ENCODE data around the gene LRP2. TPM values are rescaled to one million over a fixed set of nuclear protein-coding genes. Genes with fewer than 3 reads are reported as not detected.

The LRP2 gene
- total RNA-seq, 1 experiment from 2014 or later = 0.59 TPM

DNA sequence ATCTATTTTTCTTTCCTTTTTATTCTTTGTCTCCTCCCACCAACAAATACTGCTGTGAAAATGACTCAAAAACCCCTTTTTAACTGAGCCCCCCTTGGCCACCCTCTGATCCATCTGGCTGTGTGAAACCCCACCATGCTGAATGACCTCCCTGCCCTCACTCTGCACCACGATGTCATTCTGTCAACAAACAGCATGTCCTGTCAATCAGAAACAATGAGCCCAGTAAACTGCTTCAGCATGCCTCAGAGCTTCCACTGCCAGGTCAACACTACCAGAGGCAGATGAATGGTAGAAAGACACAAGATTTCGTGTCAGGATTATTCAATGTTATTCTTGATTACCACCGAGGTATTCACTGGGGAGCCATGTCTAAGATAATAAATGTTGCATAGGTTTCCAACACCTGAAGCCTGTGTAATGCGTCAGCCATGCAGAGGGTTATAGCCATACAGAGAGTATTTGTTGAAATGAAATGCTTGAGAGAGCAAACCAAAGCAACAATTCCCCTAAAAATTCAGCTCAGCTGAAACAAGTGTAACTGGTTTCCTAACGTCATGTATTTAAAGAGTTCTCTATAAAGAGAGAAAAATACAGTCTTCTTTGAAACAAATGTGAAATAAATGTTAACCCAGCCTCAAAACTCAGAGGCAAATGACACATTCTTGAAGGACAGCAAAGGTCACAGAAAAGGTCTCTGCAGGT, 76.7 kb downstream of the LRP2 start:
- no peaks in the 10 kb centered on the region for H3K27me3 Mint-ChIP-seq (ENCODE audit: low read depth)
- ATAC-seq (no peak), DNase-seq (ENCODE audit: low spot score) (no peak)
- no peaks in the 10 kb centered on the region for H3K36me3 Mint-ChIP-seq
- no peak for TF ChIP-seq ELF4 (CRISPR knock-in tag; IDR thresholded peaks at IDR 0.05; ENCODE audit: low read depth)
- no peak for TF ChIP-seq ZNF317 (CRISPR knock-in tag; IDR thresholded peaks at IDR 0.05; ENCODE audit: borderline replicate concordance, low read depth)
- TF ChIP-seq RELA (CRISPR knock-in tag; IDR thresholded peaks at IDR 0.05; ENCODE audit: borderline replicate concordance) = no peak
- no peak for TF ChIP-seq ZNF425 (CRISPR knock-in tag; conservative IDR thresholded peaks at IDR 0.05)
- H3K9me3 Mint-ChIP-seq = peaks cover 4% of the 10 kb centered on the region; the same call in 1 of the 2 replicates
- ChIA-PET CTCF (no interaction called here), POLR2A (no interaction called here)
- H3K4me1 Mint-ChIP-seq = peaks cover 18% of the 10 kb centered on the region
- H3K4me3 Mint-ChIP-seq = no peak overlapping the region
- H3K27ac Mint-ChIP-seq = no peak overlapping the region

GRCh38 chr2:169280502-169280901, 81.8 kb downstream of the LRP2 start:
- peaks cover 2% of the 10 kb centered on the region for H3K4me1 Mint-ChIP-seq
- ATAC-seq = no peak
- no peaks in the 10 kb centered on the region for H3K36me3 Mint-ChIP-seq
- peaks cover 4% of the 10 kb centered on the region; the same call in 1 of the 2 replicates for H3K9me3 Mint-ChIP-seq
- no peak for DNase-seq (ENCODE audit: low spot score)
- TF ChIP-seq ZMAT4 (CRISPR knock-in tag; IDR thresholded peaks at IDR 0.05) = no peak
- no peak for TF ChIP-seq CREM (CRISPR knock-in tag; IDR thresholded peaks at IDR 0.05)
- TF ChIP-seq ATF3 (CRISPR knock-in tag; conservative IDR thresholded peaks at IDR 0.05) = no peak
- TF ChIP-seq ZNF121 (CRISPR knock-in tag; IDR thresholded peaks at IDR 0.05) = no peak
- TF ChIP-seq, protein P1, sequence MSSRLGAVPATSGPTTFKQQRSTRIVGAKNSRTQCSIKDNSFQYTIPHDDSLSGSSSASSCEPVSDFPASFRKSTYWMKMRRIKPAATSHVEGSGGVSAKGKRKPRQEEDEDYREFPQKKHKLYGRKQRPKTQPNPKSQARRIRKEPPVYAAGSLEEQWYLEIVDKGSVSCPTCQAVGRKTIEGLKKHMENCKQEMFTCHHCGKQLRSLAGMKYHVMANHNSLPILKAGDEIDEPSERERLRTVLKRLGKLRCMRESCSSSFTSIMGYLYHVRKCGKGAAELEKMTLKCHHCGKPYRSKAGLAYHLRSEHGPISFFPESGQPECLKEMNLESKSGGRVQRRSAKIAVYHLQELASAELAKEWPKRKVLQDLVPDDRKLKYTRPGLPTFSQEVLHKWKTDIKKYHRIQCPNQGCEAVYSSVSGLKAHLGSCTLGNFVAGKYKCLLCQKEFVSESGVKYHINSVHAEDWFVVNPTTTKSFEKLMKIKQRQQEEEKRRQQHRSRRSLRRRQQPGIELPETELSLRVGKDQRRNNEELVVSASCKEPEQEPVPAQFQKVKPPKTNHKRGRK (CRISPR knock-in tag; IDR thresholded peaks at IDR 0.05; ENCODE audit: borderline replicate concordance) = no peak
- no peak for TF ChIP-seq ATF6 (CRISPR knock-in tag; IDR thresholded peaks at IDR 0.05)
- no peak for TF ChIP-seq CTCF (IDR thresholded peaks at IDR 0.05)
- no peak for TF ChIP-seq SOX15 (CRISPR knock-in tag; IDR thresholded peaks at IDR 0.05)
- no peak overlapping the region for H3K4me3 Mint-ChIP-seq
- ChIA-PET CTCF (no interaction called here), POLR2A (no interaction called here)
- H3K27me3 Mint-ChIP-seq (ENCODE audit: low read depth) = no peaks in the 10 kb centered on the region
- H3K27ac Mint-ChIP-seq = no peak overlapping the region

All from WTC11 (cell line).